M059J (cell line): ENCODE measurements around the gene PCNT. TPM values are rescaled to one million over a fixed set of nuclear protein-coding genes. Genes with fewer than 3 reads are reported as not detected.
"Not testable (repeated sequence)": the region's sequence is repeated elsewhere in the genome, so short reads cannot be mapped to it uniquely, and the experiment has no call there.

Experiments used
- DNase-seq: peaks from one replicate; pipeline ENCODE4 v3.0.0-alpha.2; 2012; ENCODE audit warnings: low read depth
- total RNA-seq: library from RNA; depleted of rRNA; stranded (reverse); fragments of >200 nt; shearing (Covaris generic); gene quantifications from 2 replicates; pipeline ENCODE4 v1.2.3, GENCODE V29; 2014

The PCNT gene
- total RNA-seq, 1 experiment from 2014 or later: 29.0 TPM

- DNase-seq: no peak
Observed at GRCh38 chr21:46448108-46448507, 124.2 kb downstream of the PCNT start.

GRCh38 chr21:46448855-46449254 lies 124.9 kb downstream of the PCNT start:
- peak; percentile 15 for DNase-seq

GRCh38 chr21:46452710-46453109 lies 128.8 kb downstream of the PCNT start:
- no peak for DNase-seq

GRCh38 chr21:46454142-46454541 lies 130.2 kb downstream of the PCNT start:
- no peak for DNase-seq

GRCh38 chr21:46454634-46455390 lies 130.9 kb downstream of the PCNT start:
- no peak for DNase-seq

- DNase-seq: peak; percentile 90
Observed at GRCh38 chr21:46455575-46456385, 131.8 kb downstream of the PCNT start.

- DNase-seq: no peak
Observed at GRCh38 chr21:46456750-46457149, 132.8 kb downstream of the PCNT start.

GRCh38 chr21:46457801-46458314 lies 133.9 kb downstream of the PCNT start:
- peak; percentile 49 for DNase-seq

- peak; percentile 98 for DNase-seq
Observed at GRCh38 chr21:46458315-46459023, 134.5 kb downstream of the PCNT start, which contains the start of gene DIP2A. Gene DIP2A, plus strand, starts transcription at chr21:46458891. Its CDS starts 241 bp downstream, at chr21:46459132.

GRCh38 chr21:46459024-46459355 lies 135.0 kb downstream of the PCNT start:
- no peak for DNase-seq

GRCh38 chr21:46459356-46460112 lies 135.6 kb downstream of the PCNT start:
- DNase-seq: peak; percentile 17

GRCh38 chr21:46461909-46462308 lies 138.0 kb downstream of the PCNT start:
- no peak for DNase-seq

- DNase-seq: not testable (repeated sequence)
Observed at GRCh38 chr21:46465153-46465552, 141.2 kb downstream of the PCNT start.

GRCh38 chr21:46465651-46466050 lies 141.7 kb downstream of the PCNT start:
- DNase-seq: no peak

- DNase-seq: no peak
Observed at GRCh38 chr21:46468108-46468774, 144.3 kb downstream of the PCNT start.

GRCh38 chr21:46469275-46469674 lies 145.3 kb downstream of the PCNT start:
- no peak for DNase-seq

GRCh38 chr21:46471514-46471913 lies 147.6 kb downstream of the PCNT start:
- DNase-seq: no peak

GRCh38 chr21:46472246-46472645 lies 148.3 kb downstream of the PCNT start:
- DNase-seq: no peak

GRCh38 chr21:46474382-46474781 lies 150.4 kb downstream of the PCNT start:
- DNase-seq: no peak

- DNase-seq: no peak
Observed at GRCh38 chr21:46475296-46475695, 151.3 kb downstream of the PCNT start.

GRCh38 chr21:46477765-46478164 lies 153.8 kb downstream of the PCNT start:
- no peak for DNase-seq
